Measurements from ENCODE around the gene ALX4. TPM values are rescaled to one million over a fixed set of nuclear protein-coding genes. Genes with fewer than 3 reads are reported as not detected.
A peak's percentile ranks its signal among the peaks of the same experiment; 100 is the strongest.

Gene ALX4
- total RNA-seq, 1 donor from 2014 or later = not detected

GRCh38 chr11:44304091-44305025, 5.6 kb downstream of the ALX4 start:
- Histone ChIP-seq H3K36me3 (no peaks in the 10 kb centered on the region), H3K4me3 (peak overlapping the region; percentile 75), H3K4me1 (peaks cover 25% of the 10 kb centered on the region), H3K27ac (no peak overlapping the region), H3K9me3 (no peaks in the 10 kb centered on the region), H3K27me3 (ENCODE audit: low read depth) (peaks cover 81% of the 10 kb centered on the region)
- no peak for TF ChIP-seq CTCF (IDR thresholded peaks at IDR 0.05)
- intact Hi-C loops (cut with DNase I) = no loop called here
- no peak for DNase-seq
- no peak for ATAC-seq

GRCh38 chr11:44303401-44303938, 6.5 kb downstream of the ALX4 start:
- Histone ChIP-seq H3K27me3 (ENCODE audit: low read depth) (peaks cover 73% of the 10 kb centered on the region), H3K4me3 (no peak overlapping the region), H3K27ac (no peak overlapping the region), H3K4me1 (peaks cover 22% of the 10 kb centered on the region), H3K36me3 (no peaks in the 10 kb centered on the region), H3K9me3 (no peaks in the 10 kb centered on the region)
- no peak for TF ChIP-seq CTCF (IDR thresholded peaks at IDR 0.05)
- intact Hi-C loops (cut with DNase I) = no loop called here
- DNase-seq = no peak
- no peak for ATAC-seq

- DNase-seq (no peak), ATAC-seq (no peak)
- Histone ChIP-seq H3K27me3 (ENCODE audit: low read depth) (peaks cover 56% of the 10 kb centered on the region), H3K36me3 (no peaks in the 10 kb centered on the region), H3K9me3 (no peaks in the 10 kb centered on the region), H3K4me3 (no peak overlapping the region), H3K27ac (no peak overlapping the region), H3K4me1 (peaks cover 22% of the 10 kb centered on the region)
- TF ChIP-seq CTCF (IDR thresholded peaks at IDR 0.05) = no peak
- intact Hi-C loops (cut with DNase I) = no loop called here
Observed at GRCh38 chr11:44301564-44302271, 8.2 kb downstream of the ALX4 start.

- DNase-seq (no peak), ATAC-seq (no peak)
- Histone ChIP-seq H3K9me3 (no peaks in the 10 kb centered on the region), H3K27me3 (ENCODE audit: low read depth) (peaks cover 49% of the 10 kb centered on the region), H3K4me1 (peaks cover 18% of the 10 kb centered on the region), H3K27ac (no peak overlapping the region), H3K36me3 (no peaks in the 10 kb centered on the region), H3K4me3 (no peak overlapping the region)
- intact Hi-C loops (cut with DNase I) = no loop called here
- TF ChIP-seq CTCF (IDR thresholded peaks at IDR 0.05) = no peak
Observed at GRCh38 chr11:44300844-44301563, 8.9 kb downstream of the ALX4 start.

GRCh38 chr11:44298862-44299261, 11.1 kb downstream of the ALX4 start:
- Histone ChIP-seq H3K27ac (no peak overlapping the region), H3K9me3 (no peaks in the 10 kb centered on the region), H3K27me3 (ENCODE audit: low read depth) (peaks cover 30% of the 10 kb centered on the region), H3K36me3 (no peaks in the 10 kb centered on the region), H3K4me3 (no peak overlapping the region), H3K4me1 (no peaks in the 10 kb centered on the region)
- DNase-seq (no peak), ATAC-seq (no peak)
- TF ChIP-seq CTCF (IDR thresholded peaks at IDR 0.05) = no peak
- intact Hi-C loops (cut with DNase I) = no loop called here
